D341Med (cell line): Measurements from ENCODE around the gene PITPNM2.
"Not testable (repeated sequence)": the region's sequence is repeated elsewhere in the genome, so short reads cannot be mapped to it uniquely, and the experiment has no call there.

Experiments
- DNase-seq: peaks from one replicate; pipeline ENCODE4 v3.0.0; 2012; ENCODE audit warnings: low spot score

Gene PITPNM2

DNA sequence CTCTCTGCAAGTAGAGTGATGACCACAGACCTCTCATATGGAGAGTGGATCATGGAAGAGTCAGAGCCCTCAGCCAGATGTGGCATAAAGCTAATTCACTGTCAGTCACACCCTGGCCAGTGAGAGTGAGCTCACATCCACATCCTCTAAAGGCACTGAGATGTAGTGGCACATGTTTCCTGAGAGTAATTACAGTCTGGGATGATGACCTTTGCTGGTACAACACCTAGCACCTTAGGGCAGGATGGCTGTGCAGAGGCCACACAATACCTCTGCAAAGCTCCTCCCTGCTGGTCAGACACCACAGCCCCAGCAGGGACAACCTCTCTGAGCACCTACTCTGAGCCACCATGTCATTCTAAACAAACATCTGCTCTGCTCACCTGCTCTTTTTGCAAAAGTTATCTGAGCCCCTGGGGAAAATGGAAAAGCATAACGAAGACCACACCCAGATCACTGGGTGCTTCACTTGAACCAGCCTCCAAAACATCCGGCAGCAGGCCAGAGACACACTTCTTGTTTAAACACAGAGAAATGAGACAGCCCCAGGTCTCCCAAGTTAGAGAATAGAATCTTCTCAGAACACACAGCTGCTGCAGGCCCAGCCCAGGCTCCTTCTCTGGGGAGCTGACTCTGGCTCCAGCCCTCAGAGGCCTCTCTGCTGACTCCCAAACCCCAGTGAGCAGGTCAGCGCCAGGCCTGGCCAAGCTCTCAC lies 30.3 kb downstream of the PITPNM2 start:
- no peak for DNase-seq

- DNase-seq: no peak
Observed at GRCh38 chr12:123119808-123120207, 31.1 kb downstream of the PITPNM2 start.

DNA sequence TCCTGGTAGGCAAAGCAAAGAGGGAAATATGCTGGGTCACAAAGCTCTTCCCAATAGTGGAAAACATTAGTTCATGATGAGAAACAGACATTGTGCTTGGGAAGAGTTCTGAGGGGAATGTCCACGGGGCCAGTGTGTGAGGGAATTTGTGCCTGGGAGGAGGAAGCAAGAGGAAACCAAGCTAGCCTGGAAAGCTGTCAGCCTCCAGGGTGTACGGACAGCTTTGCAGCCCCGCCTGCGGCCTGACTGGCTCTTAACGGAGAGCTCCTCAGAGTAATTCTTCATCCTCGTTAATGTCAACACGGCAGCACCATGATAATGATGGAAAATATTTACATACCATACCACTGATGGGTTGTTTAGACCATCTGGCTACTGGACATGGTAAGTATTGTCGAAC lies 32.4 kb downstream of the PITPNM2 start:
- no peak for DNase-seq

GRCh38 chr12:123115409-123116121 lies 35.3 kb downstream of the PITPNM2 start:
- DNase-seq: no peak

- DNase-seq: no peak
Observed at GRCh38 chr12:123114304-123115083, 36.4 kb downstream of the PITPNM2 start.

DNA sequence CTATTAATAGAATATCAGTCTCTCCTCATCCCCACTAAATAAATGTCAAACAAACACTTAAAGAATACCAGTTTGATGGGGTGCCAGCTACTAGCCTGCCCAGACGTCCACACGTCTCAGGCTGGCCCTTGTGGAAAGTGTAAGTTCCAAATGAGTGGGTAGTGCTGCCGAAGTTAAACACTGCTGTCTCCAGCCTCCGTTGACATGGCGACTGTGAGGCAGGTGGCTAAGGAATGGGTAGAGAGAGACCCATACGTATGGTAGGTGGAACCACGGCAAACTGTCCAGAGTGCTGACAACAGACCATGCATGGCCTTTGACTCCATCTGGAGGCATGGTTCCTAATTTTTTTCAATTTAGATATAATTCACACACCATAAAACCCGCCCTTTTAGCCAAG lies 37.9 kb downstream of the PITPNM2 start:
- no peak for DNase-seq

- no peak for DNase-seq
Observed at GRCh38 chr12:123111498-123112165, 39.3 kb downstream of the PITPNM2 start.

GRCh38 chr12:123109319-123109772 lies 41.5 kb downstream of the PITPNM2 start:
- DNase-seq: no peak

DNA sequence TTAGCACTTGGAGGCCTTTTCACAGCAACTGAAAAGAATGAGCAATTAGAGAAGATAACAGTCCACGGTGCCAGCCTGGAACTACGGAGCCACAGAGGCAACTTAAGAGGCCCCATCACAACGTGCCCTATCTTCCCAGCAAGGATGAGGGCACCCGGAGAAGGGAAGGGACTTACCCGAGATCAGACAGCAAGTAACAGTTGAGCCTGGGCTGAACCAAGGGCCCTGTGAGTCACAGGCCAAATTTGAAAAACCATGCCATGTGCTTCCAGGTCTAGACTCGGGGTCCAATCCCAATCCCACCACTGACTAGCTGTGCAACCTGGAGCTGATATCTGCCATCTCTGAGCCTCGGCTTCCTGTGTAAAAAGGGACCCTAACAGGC lies 42.2 kb downstream of the PITPNM2 start:
- no peak for DNase-seq

DNA sequence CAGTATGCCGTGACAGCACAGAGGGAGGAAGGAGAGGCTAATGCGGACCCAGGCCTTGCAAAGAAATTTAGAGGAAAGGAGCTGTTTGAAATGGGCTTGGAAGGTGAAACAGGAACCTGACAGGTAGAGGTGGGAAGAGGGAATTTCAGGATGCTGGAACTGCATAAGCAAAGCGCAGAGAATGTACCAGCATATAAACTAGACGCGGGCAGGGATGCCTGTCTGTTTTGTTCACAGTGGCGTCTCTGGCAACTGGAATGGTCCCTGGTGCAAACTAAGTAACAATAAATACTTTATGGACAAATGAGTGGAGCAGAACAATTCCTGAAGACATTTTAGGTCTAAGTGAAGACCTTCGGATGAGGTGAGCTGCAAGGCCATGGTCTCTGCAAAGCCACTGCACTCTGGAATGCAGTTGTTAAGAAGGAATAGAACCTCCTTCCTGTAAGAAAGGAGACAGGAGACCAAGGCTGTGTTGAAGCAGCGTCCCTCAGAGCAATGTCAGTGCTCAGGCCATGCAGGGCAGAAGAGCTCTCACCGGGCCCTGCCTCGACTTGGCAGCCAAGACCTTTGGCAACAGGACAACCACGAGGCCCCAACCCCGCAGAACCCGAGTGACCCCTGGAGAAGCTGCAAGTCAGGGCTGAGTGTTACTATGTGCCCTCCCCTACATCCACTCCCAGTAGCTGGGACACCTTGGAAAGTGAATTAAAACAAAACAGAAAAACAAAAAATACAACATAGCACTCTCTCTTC lies 42.8 kb downstream of the PITPNM2 start:
- DNase-seq: no peak

- no peak for DNase-seq
Observed at GRCh38 chr12:123106640-123107359, 44.1 kb downstream of the PITPNM2 start.

- DNase-seq: no peak
Observed at GRCh38 chr12:123105211-123105826, 45.6 kb downstream of the PITPNM2 start.

DNA sequence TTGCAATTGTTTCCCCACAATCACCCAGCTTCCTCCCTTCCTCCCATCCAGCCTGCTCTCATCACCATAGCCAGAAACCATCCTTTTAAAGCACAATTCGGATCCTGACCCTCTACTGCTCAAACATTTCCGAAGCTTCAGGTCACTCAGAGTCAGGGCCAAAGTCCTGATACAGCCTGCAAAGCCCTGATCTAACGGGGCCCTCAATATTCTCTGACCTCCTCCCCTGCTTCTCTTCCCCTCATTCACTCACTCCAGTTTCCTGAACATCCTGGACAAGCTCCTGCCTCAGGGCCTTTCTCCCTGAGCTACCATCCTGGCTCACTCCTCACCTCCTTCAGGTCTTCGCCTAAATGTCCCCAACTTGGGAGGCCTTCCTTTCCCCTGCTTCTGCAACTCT lies 46.1 kb downstream of the PITPNM2 start:
- no peak for DNase-seq

- DNase-seq: not testable (repeated sequence)
Observed at GRCh38 chr12:123104094-123104493, 46.8 kb downstream of the PITPNM2 start.

- no peak for DNase-seq
Observed at GRCh38 chr12:123102781-123103503, 47.9 kb downstream of the PITPNM2 start.

- no peak for DNase-seq
Observed at GRCh38 chr12:123102366-123102765, 48.5 kb downstream of the PITPNM2 start.

GRCh38 chr12:123101526-123101925 lies 49.4 kb downstream of the PITPNM2 start:
- no peak for DNase-seq
